ENCODE data around the gene RPTOR.

GRCh38 chr17:80611816-80612215, 67.2 kb downstream of the RPTOR start:
- TF ChIP-seq POLR2A (IDR thresholded peaks at IDR 0.05; ENCODE audit: low read length) = no peak
- no peak for TF ChIP-seq GATA1 (IDR thresholded peaks at IDR 0.05; ENCODE audit: low read depth, low read length)

Measured in erythroblast (primary cell).